Measurements from ENCODE around the gene NKAIN2.

DNA sequence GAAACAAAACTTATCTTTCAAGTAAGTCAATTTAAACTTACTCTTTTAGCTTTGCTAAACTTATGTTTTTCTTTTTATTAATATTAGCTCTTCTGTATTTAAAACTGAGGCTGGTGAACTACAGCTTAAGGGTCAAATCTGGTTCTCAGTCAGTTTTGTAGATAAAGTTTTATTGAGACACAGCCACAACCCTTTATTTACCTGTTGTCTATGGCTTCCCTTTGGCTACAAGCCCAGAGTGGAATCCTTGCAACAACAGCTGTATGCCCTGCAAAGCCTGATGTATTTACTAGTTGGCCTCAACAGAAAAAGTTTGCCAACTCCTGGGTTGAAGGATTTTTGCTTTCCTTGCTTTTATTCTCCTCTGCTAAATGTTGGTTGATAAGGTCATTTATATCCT lies 667.1 kb downstream of the NKAIN2 start:
- TF ChIP-seq, protein P1, sequence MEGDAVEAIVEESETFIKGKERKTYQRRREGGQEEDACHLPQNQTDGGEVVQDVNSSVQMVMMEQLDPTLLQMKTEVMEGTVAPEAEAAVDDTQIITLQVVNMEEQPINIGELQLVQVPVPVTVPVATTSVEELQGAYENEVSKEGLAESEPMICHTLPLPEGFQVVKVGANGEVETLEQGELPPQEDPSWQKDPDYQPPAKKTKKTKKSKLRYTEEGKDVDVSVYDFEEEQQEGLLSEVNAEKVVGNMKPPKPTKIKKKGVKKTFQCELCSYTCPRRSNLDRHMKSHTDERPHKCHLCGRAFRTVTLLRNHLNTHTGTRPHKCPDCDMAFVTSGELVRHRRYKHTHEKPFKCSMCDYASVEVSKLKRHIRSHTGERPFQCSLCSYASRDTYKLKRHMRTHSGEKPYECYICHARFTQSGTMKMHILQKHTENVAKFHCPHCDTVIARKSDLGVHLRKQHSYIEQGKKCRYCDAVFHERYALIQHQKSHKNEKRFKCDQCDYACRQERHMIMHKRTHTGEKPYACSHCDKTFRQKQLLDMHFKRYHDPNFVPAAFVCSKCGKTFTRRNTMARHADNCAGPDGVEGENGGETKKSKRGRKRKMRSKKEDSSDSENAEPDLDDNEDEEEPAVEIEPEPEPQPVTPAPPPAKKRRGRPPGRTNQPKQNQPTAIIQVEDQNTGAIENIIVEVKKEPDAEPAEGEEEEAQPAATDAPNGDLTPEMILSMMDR (IDR thresholded peaks at IDR 0.05 in 4 of 5, conservative IDR thresholded peaks at IDR 0.05 in 1 of 5), result no peak
- TF ChIP-seq POLR2A (IDR thresholded peaks at IDR 0.05), result no peak
